ENCODE data around the gene CCDC183. TPM values are rescaled to one million over a fixed set of nuclear protein-coding genes. Genes with fewer than 3 reads are reported as not detected.
"Not testable (repeated sequence)": the region's sequence is repeated elsewhere in the genome, so short reads cannot be mapped to it uniquely, and the experiment has no call there.

CCDC183 gene
- total RNA-seq, 1 donor from 2014 or later: 0.89 TPM

DNA sequence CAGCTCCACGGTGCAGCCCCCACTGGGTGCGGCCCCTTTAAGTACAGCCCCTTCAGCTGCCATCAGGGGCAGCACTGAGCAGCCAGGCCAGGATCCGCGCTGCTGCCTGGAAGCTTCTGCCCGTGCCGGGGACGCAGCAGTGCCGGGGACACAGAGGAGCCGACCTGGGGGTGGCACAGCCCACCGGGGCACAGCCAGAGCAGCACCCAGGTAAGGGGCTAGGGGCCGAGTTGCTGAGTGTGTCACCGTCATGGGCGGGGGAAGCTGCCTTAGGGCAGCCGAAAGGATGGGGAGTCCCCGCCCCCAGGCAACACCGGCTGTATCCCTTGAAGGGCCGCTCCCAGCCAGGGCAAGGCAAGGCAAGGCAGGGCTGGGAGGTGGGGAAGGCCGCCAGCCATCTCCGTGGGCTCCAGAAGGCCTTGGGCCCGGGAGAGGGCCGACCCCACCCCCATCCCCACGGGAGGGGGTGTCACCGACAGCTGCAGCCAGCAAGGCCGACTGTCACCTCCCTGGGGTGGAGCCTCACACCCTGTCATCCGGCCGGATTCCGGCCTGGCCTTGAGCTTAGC is 46.3 kb downstream of the CCDC183 start, which contains the start of gene AJM1:
Gene AJM1, plus strand, starts transcription at position 99 of the 569 bp plus-strand sequence. CDS start 1,937 bp downstream, outside the sequence.
- H3K9me3 Mint-ChIP-seq (ENCODE audit: unreplicated experiment); H3K27me3 Mint-ChIP-seq (ENCODE audit: unreplicated experiment); H3K36me3 Mint-ChIP-seq (ENCODE audit: unreplicated experiment): not testable (repeated sequence)
- TF ChIP-seq, protein P1, sequence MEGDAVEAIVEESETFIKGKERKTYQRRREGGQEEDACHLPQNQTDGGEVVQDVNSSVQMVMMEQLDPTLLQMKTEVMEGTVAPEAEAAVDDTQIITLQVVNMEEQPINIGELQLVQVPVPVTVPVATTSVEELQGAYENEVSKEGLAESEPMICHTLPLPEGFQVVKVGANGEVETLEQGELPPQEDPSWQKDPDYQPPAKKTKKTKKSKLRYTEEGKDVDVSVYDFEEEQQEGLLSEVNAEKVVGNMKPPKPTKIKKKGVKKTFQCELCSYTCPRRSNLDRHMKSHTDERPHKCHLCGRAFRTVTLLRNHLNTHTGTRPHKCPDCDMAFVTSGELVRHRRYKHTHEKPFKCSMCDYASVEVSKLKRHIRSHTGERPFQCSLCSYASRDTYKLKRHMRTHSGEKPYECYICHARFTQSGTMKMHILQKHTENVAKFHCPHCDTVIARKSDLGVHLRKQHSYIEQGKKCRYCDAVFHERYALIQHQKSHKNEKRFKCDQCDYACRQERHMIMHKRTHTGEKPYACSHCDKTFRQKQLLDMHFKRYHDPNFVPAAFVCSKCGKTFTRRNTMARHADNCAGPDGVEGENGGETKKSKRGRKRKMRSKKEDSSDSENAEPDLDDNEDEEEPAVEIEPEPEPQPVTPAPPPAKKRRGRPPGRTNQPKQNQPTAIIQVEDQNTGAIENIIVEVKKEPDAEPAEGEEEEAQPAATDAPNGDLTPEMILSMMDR (IDR thresholded peaks at IDR 0.05): peak; percentile 89
- H3K27ac Mint-ChIP-seq (ENCODE audit: unreplicated experiment): peak within 1 kb of the TSS; percentile 81
- peak within 1 kb of the TSS; percentile 76 for H3K4me3 Mint-ChIP-seq (ENCODE audit: unreplicated experiment)
- peaks cover 44% of the 10 kb centered on the region for H3K4me1 Mint-ChIP-seq (ENCODE audit: unreplicated experiment)
- peak; percentile 93 for DNase-seq (ENCODE audit: extremely low spot score, unreplicated experiment)

DNA sequence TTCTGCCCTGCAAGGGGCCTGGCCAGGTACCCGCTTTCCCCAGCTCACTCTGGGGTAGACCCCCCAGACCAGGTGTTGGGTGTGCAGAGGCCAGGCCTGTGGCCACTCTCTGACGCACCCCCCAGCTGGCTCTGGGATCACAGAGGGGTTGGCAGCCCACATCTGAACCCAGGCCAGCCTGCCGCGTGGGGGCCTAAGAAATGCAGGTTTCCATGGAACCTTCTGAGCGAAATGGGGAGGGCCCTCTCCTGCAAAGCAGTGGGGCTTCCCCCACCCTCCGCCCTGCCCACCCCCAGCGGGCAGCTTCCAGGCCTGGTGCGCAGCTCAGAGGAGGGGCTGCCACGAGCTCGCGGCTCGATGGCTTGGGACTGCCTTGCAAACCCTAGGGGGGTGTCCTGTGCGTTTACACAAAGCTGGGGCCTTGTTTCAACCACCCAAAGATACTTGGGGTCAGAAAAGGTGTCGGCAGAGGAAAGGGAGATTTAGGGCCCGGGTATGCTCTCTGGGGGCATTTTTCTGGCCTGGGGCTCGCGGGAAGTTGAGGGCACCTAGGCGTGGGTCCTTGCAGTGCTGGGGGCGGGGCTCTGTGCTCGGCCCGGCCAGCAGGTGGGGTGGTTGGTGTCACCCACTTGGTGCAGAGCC is 47.1 kb downstream of the CCDC183 start:
- not testable (repeated sequence) for H3K36me3 Mint-ChIP-seq (ENCODE audit: unreplicated experiment); H3K9me3 Mint-ChIP-seq (ENCODE audit: unreplicated experiment); DNase-seq (ENCODE audit: extremely low spot score, unreplicated experiment); H3K27ac Mint-ChIP-seq (ENCODE audit: unreplicated experiment); H3K27me3 Mint-ChIP-seq (ENCODE audit: unreplicated experiment)
- peaks cover 44% of the 10 kb centered on the region for H3K4me1 Mint-ChIP-seq (ENCODE audit: unreplicated experiment)
- H3K4me3 Mint-ChIP-seq (ENCODE audit: unreplicated experiment): peak overlapping the region; percentile 40

DNA sequence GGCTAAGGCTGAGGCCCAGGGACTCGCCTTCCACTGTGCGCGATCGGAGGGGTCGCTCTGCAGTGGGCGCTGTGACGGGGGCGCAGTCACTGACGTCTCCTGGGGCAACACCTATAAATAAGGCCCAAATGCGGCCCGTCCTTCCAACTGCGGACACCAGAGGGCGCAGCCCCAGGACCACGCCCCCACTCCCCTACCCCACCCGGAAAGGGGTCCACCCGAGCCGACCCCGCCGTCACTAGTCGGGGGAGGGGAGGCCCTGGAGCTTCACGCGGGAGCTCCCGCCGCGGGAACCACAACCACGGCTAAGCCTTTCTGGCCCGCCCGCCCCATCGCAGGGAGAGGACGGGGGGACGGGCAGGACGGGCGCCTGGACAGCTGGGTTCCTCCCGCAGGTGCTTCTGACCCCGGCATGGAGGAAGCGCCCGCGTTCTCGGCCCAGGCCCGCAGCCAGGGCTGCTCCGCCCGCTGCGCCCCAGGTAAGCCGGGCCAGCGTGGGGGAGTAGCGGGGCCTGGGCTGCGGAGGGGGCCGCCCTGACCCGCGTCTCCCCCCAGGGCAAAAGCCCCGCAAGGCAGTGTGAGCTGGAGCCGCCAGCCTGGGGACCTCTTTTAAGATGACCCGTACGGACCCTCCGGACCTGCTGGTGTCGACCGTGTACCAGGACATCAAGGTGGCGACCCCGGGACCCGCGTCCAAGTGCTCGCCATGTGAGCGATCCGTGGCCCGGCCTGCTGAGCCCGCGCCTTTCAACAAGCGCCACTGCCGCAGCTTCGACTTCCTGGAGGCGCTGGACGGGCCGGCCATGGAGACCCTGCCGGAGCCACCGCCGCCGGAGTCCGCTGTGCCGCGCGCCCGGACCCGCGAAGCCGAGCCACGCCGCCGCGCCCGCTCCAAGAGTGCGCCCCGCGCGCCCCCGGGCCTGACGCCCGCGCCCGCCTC is 47.9 kb downstream of the CCDC183 start:
- H3K36me3 Mint-ChIP-seq (ENCODE audit: unreplicated experiment); H3K9me3 Mint-ChIP-seq (ENCODE audit: unreplicated experiment); H3K27me3 Mint-ChIP-seq (ENCODE audit: unreplicated experiment); DNase-seq (ENCODE audit: extremely low spot score, unreplicated experiment); H3K27ac Mint-ChIP-seq (ENCODE audit: unreplicated experiment): not testable (repeated sequence)
- peak overlapping the region; percentile 40 for H3K4me3 Mint-ChIP-seq (ENCODE audit: unreplicated experiment)
- H3K4me1 Mint-ChIP-seq (ENCODE audit: unreplicated experiment): peaks cover 40% of the 10 kb centered on the region
- TF ChIP-seq, protein P1 (IDR thresholded peaks at IDR 0.05): peak; percentile 69

DNA sequence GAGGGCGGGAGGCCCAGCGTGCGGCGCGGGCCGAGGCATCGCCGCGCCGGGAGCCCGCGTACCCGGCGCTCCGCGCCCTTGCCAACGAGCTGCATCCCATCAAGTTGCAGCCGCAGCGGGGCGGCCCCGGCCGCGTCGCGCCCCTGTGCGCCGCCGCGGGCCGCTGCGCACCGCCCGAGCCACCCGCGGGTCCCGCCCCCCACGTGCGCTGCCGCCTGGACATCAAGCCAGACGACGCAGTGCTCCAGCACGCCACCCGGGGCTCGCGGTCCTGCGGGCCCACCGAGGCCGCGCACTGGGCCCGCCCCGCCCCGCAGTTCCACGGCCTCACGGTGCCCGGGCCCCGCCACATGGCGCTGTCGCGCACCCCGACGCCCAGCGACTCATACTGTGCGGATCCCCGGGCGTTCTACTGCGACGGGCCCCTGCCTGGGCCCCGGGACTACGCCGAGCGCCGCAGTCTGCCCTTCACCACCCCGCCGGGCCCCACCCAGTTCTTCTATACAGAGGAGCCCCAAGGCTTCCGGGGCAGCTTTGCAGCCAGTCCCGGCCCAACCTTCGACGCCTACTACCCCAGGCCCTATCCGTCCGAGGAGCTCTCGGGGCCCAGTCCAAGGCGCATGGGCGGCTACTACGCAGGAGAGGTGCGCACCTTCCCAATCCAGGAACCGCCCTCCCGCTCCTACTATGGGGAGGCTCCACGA is 48.8 kb downstream of the CCDC183 start:
- no peaks in the 10 kb centered on the region for H3K9me3 Mint-ChIP-seq (ENCODE audit: unreplicated experiment)
- no peak overlapping the region for H3K27ac Mint-ChIP-seq (ENCODE audit: unreplicated experiment)
- DNase-seq (ENCODE audit: extremely low spot score, unreplicated experiment): no peak
- TF ChIP-seq, protein P1 (IDR thresholded peaks at IDR 0.05): no peak
- peaks cover 38% of the 10 kb centered on the region for H3K4me1 Mint-ChIP-seq (ENCODE audit: unreplicated experiment)
- peak overlapping the region; percentile 45 for H3K4me3 Mint-ChIP-seq (ENCODE audit: unreplicated experiment)
- H3K36me3 Mint-ChIP-seq (ENCODE audit: unreplicated experiment): peaks cover 2% of the 10 kb centered on the region
- no peaks in the 10 kb centered on the region for H3K27me3 Mint-ChIP-seq (ENCODE audit: unreplicated experiment)

DNA sequence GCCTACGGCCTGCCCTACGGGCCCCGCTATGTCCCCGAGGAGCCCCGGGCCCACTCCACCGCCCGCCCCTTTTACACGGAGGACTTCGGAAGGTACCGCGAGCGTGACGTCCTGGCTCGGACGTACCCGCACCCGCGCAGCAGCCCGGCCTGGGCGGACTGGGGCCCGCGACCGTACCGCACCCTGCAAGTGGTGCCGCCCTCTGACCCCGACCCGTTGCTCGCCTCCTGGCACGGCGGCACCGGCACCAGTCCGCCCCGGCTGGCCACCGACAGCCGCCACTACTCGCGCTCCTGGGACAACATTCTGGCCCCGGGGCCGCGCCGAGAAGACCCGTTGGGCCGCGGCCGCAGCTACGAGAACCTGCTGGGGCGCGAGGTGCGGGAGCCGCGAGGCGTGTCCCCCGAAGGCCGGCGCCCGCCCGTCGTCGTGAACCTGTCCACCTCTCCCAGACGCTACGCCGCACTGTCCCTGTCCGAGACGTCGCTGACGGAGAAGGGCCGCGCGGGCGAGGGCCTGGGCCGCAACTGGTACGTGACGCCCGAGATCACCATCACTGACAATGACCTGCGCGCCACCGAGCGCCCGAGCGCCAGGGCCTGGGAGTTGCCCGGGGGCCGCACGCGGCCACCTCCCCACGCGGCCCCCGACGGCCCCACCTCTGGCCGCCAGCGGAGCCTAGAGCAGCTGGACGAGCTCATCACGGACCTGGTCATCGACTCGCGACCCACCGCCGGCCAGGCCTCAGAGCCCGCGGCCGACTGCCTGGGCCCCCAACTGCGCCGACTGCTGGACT is 49.5 kb downstream of the CCDC183 start:
- Mint-ChIP-seq H3K27ac (ENCODE audit: unreplicated experiment) (no peak overlapping the region), H3K27me3 (ENCODE audit: unreplicated experiment) (no peaks in the 10 kb centered on the region), H3K4me1 (ENCODE audit: unreplicated experiment) (peaks cover 38% of the 10 kb centered on the region), H3K36me3 (ENCODE audit: unreplicated experiment) (no peaks in the 10 kb centered on the region), H3K4me3 (ENCODE audit: unreplicated experiment) (peak overlapping the region; percentile 45), H3K9me3 (ENCODE audit: unreplicated experiment) (no peaks in the 10 kb centered on the region)
- no peak for DNase-seq (ENCODE audit: extremely low spot score, unreplicated experiment)
- TF ChIP-seq, protein P1 (IDR thresholded peaks at IDR 0.05): no peak

Measured in osteocyte (in vitro differentiated cells).